Upper lobe of left lung (tissue), 4 donors: ENCODE results near the gene NISCH.

Experiments
- CTCF ChIP-seq, 6 experiments: fragments of 450-650 bp in 4 of 6; fragments of 200-600 bp in 2 of 6; sonication (generic) in 2 of 6; IDR thresholded peaks; one replicate each; pipeline ENCODE4 v1.5.1; 2016 to 2019; ENCODE audit warnings: antibody characterized with exemption in 6 of 6
- EP300 ChIP-seq, 4 donors: sonication (generic); formaldehyde crosslinking; IDR thresholded peaks; one replicate each; pipeline ENCODE4 v1.5.1; 2017; ENCODE audit warnings: antibody characterized with exemption in 4 of 4, control low read depth in 2 of 4
- POLR2A ChIP-seq, 4 donors: fragments of 450-650 bp; IDR thresholded peaks; one replicate each; pipeline ENCODE4 v1.5.1; 2016 to 2017; ENCODE audit warnings: antibody characterized with exemption in 4 of 4, mild to moderate bottlenecking in 2 of 4
- POLR2AphosphoS5 ChIP-seq, 2 donors: sonication (generic); formaldehyde crosslinking; IDR thresholded peaks; one replicate each; pipeline ENCODE4 v1.5.1; 2017; ENCODE audit warnings: antibody characterized with exemption in 2 of 2

- no peak for TF ChIP-seq POLR2A (IDR thresholded peaks at IDR 0.05)
- no peak for TF ChIP-seq CTCF (IDR thresholded peaks at IDR 0.05)
- TF ChIP-seq POLR2AphosphoS5 (IDR thresholded peaks at IDR 0.05): no peak
- TF ChIP-seq EP300 (IDR thresholded peaks at IDR 0.05): no peak
Measured at GRCh38 chr3:52430416-52430810, 25.0 kb upstream of the NISCH start.
